Spinal cord (tissue), 10 donors: Measurements from ENCODE around the gene CSNK1E. TPM values are rescaled to one million over a fixed set of nuclear protein-coding genes. Genes with fewer than 3 reads are reported as not detected.
A peak's percentile ranks its signal among the peaks of the same experiment; 100 is the strongest.

ENCODE experiments used
- DNase-seq, 6 donors: peaks; one replicate each; pipeline versions ENCODE4 v3.0.0 to v3.0.0-alpha.2; 2013 to 2015; ENCODE audit warnings: low spot score in 6 of 6, low read depth in 4 of 6
- H3K27ac ChIP-seq: one replicate; pipeline ENCODE4 v1.5.1; 2013; ENCODE audit warnings: low read depth, low read length, control low read depth
- H3K27me3 ChIP-seq: one replicate; pipeline ENCODE4 v1.6.1; 2013; ENCODE audit warnings: low read length; ENCODE audit not compliant: control insufficient read depth, insufficient read depth
- H3K36me3 ChIP-seq: one replicate; pipeline ENCODE4 v1.6.1; 2013; ENCODE audit warnings: low read length; ENCODE audit not compliant: control insufficient read depth, insufficient read depth
- H3K4me1 ChIP-seq: one replicate; pipeline ENCODE4 v1.6.1; 2013; ENCODE audit warnings: low read length; ENCODE audit not compliant: control insufficient read depth, insufficient read depth
- H3K4me3 ChIP-seq: one replicate; pipeline ENCODE4 v1.5.1; 2013; ENCODE audit warnings: low read depth, low read length, control low read depth
- H3K9me3 ChIP-seq: one replicate; pipeline ENCODE4 v1.6.1; 2013; ENCODE audit warnings: low read length; ENCODE audit not compliant: control insufficient read depth, insufficient read depth
- WGBS: methylation state at CpG from one replicate; pipeline ENCODE4 v1.1.5; 2013; ENCODE audit warnings: missing lambda C conversion rate; ENCODE audit not compliant: insufficient coverage; 5-methylcytosine and 5-hydroxymethylcytosine counted together
- polyA plus RNA-seq, 2 donors: library from polyadenylated mRNA; unstranded; fragments of 120-200 nt; gene quantifications; one replicate each; pipeline ENCODE4 v1.2.1, GENCODE V29; 2013; ENCODE audit not compliant: insufficient read length in 2 of 2
- total RNA-seq, 2 donors: library from RNA; depleted of rRNA in 1 of 2; stranded (reverse); fragments of 120-200 nt in 1 of 2; fragments of >200 nt in 1 of 2; gene quantifications; one replicate each; pipeline versions ENCODE4 v1.2.3 to v1.2.4, GENCODE V29; 2013 to 2014
- donor health status: healthy.

CSNK1E gene
- total and polyA plus RNA-seq, 4 donors: 69.1 to 254 (median 170) TPM

- Histone ChIP-seq H3K9me3 (no peaks in the 10 kb centered on the region), H3K27me3 (no peaks in the 10 kb centered on the region), H3K4me1 (peaks cover 6% of the 10 kb centered on the region), H3K27ac (no peak overlapping the region), H3K4me3 (no peak overlapping the region), H3K36me3 (peaks cover 65% of the 10 kb centered on the region)
- 90% methylated on average over 11 of the region's 11 CpGs for WGBS
- DNase-seq: no peak
Observed at GRCh38 chr22:38286915-38287669, 30.1 kb downstream of the CSNK1E start.

GRCh38 chr22:38285018-38285417 lies 32.2 kb downstream of the CSNK1E start:
- no peak for DNase-seq
- no peak overlapping the region for H3K27ac ChIP-seq
- H3K27me3 ChIP-seq: no peaks in the 10 kb centered on the region
- H3K4me1 ChIP-seq: peaks cover 2% of the 10 kb centered on the region
- peaks cover 48% of the 10 kb centered on the region for H3K36me3 ChIP-seq
- H3K9me3 ChIP-seq: no peaks in the 10 kb centered on the region
- no peak overlapping the region for H3K4me3 ChIP-seq
- WGBS: 96% methylated on average over 3 of the region's 8 CpGs

GRCh38 chr22:38284042-38284402 lies 33.2 kb downstream of the CSNK1E start:
- DNase-seq: no peak
- H3K4me1 ChIP-seq: peaks cover 2% of the 10 kb centered on the region
- H3K4me3 ChIP-seq: no peak overlapping the region
- H3K27me3 ChIP-seq: no peaks in the 10 kb centered on the region
- 75% methylated on average over 1 of the region's 5 CpGs for WGBS
- H3K27ac ChIP-seq: no peak overlapping the region
- peaks cover 38% of the 10 kb centered on the region for H3K36me3 ChIP-seq
- no peaks in the 10 kb centered on the region for H3K9me3 ChIP-seq

- Histone ChIP-seq H3K36me3 (peaks cover 24% of the 10 kb centered on the region), H3K27ac (no peak overlapping the region), H3K4me3 (no peak overlapping the region), H3K4me1 (peaks cover 2% of the 10 kb centered on the region), H3K9me3 (no peaks in the 10 kb centered on the region), H3K27me3 (no peaks in the 10 kb centered on the region)
- no peak for DNase-seq
- WGBS: 89% methylated on average over 9 of the region's 9 CpGs
Observed at GRCh38 chr22:38282397-38282796, 34.8 kb downstream of the CSNK1E start.

- no peak for DNase-seq
- Histone ChIP-seq H3K9me3 (no peaks in the 10 kb centered on the region), H3K4me3 (no peak overlapping the region), H3K4me1 (peaks cover 25% of the 10 kb centered on the region), H3K27me3 (no peaks in the 10 kb centered on the region), H3K36me3 (no peaks in the 10 kb centered on the region), H3K27ac (no peak overlapping the region)
- WGBS: 86% methylated on average over 1 of the region's 2 CpGs
Observed at GRCh38 chr22:38276166-38276565, 41.1 kb downstream of the CSNK1E start.

- DNase-seq: peak in 2 of 6 donors; percentile 65 to 76
- Histone ChIP-seq H3K27ac (peak overlapping the region; percentile 92), H3K27me3 (no peaks in the 10 kb centered on the region), H3K4me1 (peaks cover 53% of the 10 kb centered on the region), H3K9me3 (no peaks in the 10 kb centered on the region), H3K4me3 (peak overlapping the region; percentile 74), H3K36me3 (peaks cover 8% of the 10 kb centered on the region)
- WGBS: 5% methylated on average over 24 of the region's 26 CpGs
Observed at GRCh38 chr22:38273135-38273826, 44.0 kb downstream of the CSNK1E start.

GRCh38 chr22:38272373-38273134 lies 44.7 kb downstream of the CSNK1E start, which contains the start of gene TMEM184B:
Gene TMEM184B (minus strand): TSS chr22:38273010. CDS start chr22:38247961, 25,049 bp downstream.
- Histone ChIP-seq H3K27ac (peak within 1 kb of the TSS; percentile 92), H3K4me1 (peaks cover 53% of the 10 kb centered on the region)
- WGBS: under 1% methylated on average over 92 of the region's 97 CpGs

GRCh38 chr22:38271927-38272372 lies 45.3 kb downstream of the CSNK1E start:
- peak overlapping the region; percentile 82 for H3K4me3 ChIP-seq
- peak overlapping the region; percentile 82 for H3K27ac ChIP-seq
- DNase-seq: peak in 2 of 6 donors; percentile 45 to 63
- no peaks in the 10 kb centered on the region for H3K9me3 ChIP-seq
- WGBS: 10% methylated on average over 6 of the region's 7 CpGs
- peaks cover 8% of the 10 kb centered on the region for H3K36me3 ChIP-seq
- no peaks in the 10 kb centered on the region for H3K27me3 ChIP-seq
- H3K4me1 ChIP-seq: peaks cover 53% of the 10 kb centered on the region

More at GRCh38 chr22:38272373-38273134, 44.7 kb downstream of the CSNK1E start, which contains the start of gene TMEM184B:
- peak in 5 of 6 donors; percentile 67 to 95 (median 78) for DNase-seq
- Histone ChIP-seq H3K9me3 (no peaks in the 10 kb centered on the region), H3K27me3 (no peaks in the 10 kb centered on the region), H3K36me3 (peaks cover 8% of the 10 kb centered on the region), H3K4me3 (peak within 1 kb of the TSS; percentile 82)

- no peaks in the 10 kb centered on the region for H3K9me3 ChIP-seq
- peak overlapping the region; percentile 82 for H3K27ac ChIP-seq
- no peaks in the 10 kb centered on the region for H3K27me3 ChIP-seq
- peak overlapping the region; percentile 82 for H3K4me3 ChIP-seq
- peaks cover 56% of the 10 kb centered on the region for H3K4me1 ChIP-seq
- peaks cover 8% of the 10 kb centered on the region for H3K36me3 ChIP-seq
- no peak for DNase-seq
- 64% methylated on average over 3 of the region's 7 CpGs for WGBS
Observed at GRCh38 chr22:38271101-38271500, 46.1 kb downstream of the CSNK1E start.
